ENCODE data around the gene RFPL4AL1. TPM values are rescaled to one million over a fixed set of nuclear protein-coding genes. Genes with fewer than 3 reads are reported as not detected.

RFPL4AL1 gene
- total RNA-seq, 4 donors from 2014 or later = not detected

- no peak for ATAC-seq
- 23 to 35% methylated on average over 7 to 18 of the region's 20 CpGs for WGBS, 2 donors (ENCODE audit: low coverage in 1 of 2)
These were observed 40.6 kb downstream of the RFPL4AL1 start for GRCh38 chr19:55809381-55810058.

GRCh38 chr19:55811340-55811739 lies 42.4 kb downstream of the RFPL4AL1 start:
- no peaks in the 10 kb centered on the region for H3K4me1 ChIP-seq
- H3K27ac ChIP-seq = no peak overlapping the region
- no peak for ATAC-seq
- H3K9me3 ChIP-seq = peaks cover 0 to 6% (median 0%) of the 10 kb centered on the region in 3 donors
- no peaks in the 10 kb centered on the region for H3K36me3 ChIP-seq
- 62% methylated on average over 3 of the region's 3 CpGs; no CpG with 5 or more reads in 1 of the 2 donors for WGBS, 2 donors (ENCODE audit: low coverage in 1 of 2)
- peaks cover 20% of the 10 kb centered on the region for H3K27me3 ChIP-seq
- H3K4me3 ChIP-seq = no peak overlapping the region
- TF ChIP-seq POLR2AphosphoS5 (IDR thresholded peaks at IDR 0.05) (no peak), POLR2A (IDR thresholded peaks at IDR 0.05) (no peak), EP300 (IDR thresholded peaks at IDR 0.05) (no peak)
- TF ChIP-seq, protein P1, sequence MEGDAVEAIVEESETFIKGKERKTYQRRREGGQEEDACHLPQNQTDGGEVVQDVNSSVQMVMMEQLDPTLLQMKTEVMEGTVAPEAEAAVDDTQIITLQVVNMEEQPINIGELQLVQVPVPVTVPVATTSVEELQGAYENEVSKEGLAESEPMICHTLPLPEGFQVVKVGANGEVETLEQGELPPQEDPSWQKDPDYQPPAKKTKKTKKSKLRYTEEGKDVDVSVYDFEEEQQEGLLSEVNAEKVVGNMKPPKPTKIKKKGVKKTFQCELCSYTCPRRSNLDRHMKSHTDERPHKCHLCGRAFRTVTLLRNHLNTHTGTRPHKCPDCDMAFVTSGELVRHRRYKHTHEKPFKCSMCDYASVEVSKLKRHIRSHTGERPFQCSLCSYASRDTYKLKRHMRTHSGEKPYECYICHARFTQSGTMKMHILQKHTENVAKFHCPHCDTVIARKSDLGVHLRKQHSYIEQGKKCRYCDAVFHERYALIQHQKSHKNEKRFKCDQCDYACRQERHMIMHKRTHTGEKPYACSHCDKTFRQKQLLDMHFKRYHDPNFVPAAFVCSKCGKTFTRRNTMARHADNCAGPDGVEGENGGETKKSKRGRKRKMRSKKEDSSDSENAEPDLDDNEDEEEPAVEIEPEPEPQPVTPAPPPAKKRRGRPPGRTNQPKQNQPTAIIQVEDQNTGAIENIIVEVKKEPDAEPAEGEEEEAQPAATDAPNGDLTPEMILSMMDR (IDR thresholded peaks at IDR 0.05) = no peak

More at GRCh38 chr19:55809381-55810058, 40.6 kb downstream of the RFPL4AL1 start:
- Histone ChIP-seq H3K4me1 (no peaks in the 10 kb centered on the region), H3K27me3 (peaks cover 20% of the 10 kb centered on the region), H3K9me3 (peaks cover 0 to 13% (median 0%) of the 10 kb centered on the region in 3 donors), H3K4me3 (no peak overlapping the region), H3K36me3 (no peaks in the 10 kb centered on the region), H3K27ac (no peak overlapping the region)
- TF ChIP-seq POLR2AphosphoS5 (IDR thresholded peaks at IDR 0.05) (no peak), EP300 (IDR thresholded peaks at IDR 0.05) (no peak)
- TF ChIP-seq, protein P1 (IDR thresholded peaks at IDR 0.05) = peak in 2 of 4 experiments; percentile 9

DNA sequence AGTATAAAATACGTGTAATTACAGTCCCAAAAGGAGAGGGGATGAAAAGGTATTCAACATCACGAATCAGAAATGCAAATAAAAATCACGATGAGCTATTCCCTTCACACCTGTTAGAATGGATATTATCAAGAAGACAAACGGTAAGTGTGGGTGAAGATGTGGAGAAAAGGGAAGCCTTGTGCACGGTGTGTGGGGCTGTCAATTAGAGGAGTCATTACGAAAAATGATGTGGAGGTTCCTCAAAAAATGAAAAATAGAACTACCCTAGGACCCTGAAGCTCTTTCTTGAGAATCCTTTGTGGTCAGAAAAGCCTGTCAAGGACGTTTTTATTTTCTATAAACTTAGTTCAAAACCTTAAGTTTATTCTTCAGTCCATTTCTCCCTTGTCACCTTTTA lies 43.5 kb downstream of the RFPL4AL1 start:
- H3K4me3 ChIP-seq = no peak overlapping the region
- WGBS, 2 donors (ENCODE audit: low coverage in 1 of 2) = 53 to 56% methylated on average over 6 to 7 of the region's 7 CpGs
- H3K9me3 ChIP-seq = peaks cover 0 to 1% (median 0%) of the 10 kb centered on the region in 3 donors
- peaks cover 20% of the 10 kb centered on the region for H3K27me3 ChIP-seq
- H3K4me1 ChIP-seq = no peaks in the 10 kb centered on the region
- no peak for ATAC-seq
- TF ChIP-seq, protein P1 (IDR thresholded peaks at IDR 0.05) = no peak
- no peak overlapping the region for H3K27ac ChIP-seq
- no peaks in the 10 kb centered on the region for H3K36me3 ChIP-seq

GRCh38 chr19:55813906-55814305 lies 45.0 kb downstream of the RFPL4AL1 start:
- no peak overlapping the region for H3K4me3 ChIP-seq
- no peak overlapping the region for H3K27ac ChIP-seq
- TF ChIP-seq, protein P1 (IDR thresholded peaks at IDR 0.05) = no peak
- TF ChIP-seq POLR2A (IDR thresholded peaks at IDR 0.05) = no peak
- no peak for TF ChIP-seq POLR2AphosphoS5 (IDR thresholded peaks at IDR 0.05)
- TF ChIP-seq EP300 (IDR thresholded peaks at IDR 0.05) = no peak
- ATAC-seq = no peak
- WGBS, 2 donors (ENCODE audit: low coverage in 1 of 2) = 75 to 93% methylated on average over 5 of the region's 5 CpGs
- no peaks in the 10 kb centered on the region for H3K9me3 ChIP-seq
- no peaks in the 10 kb centered on the region for H3K4me1 ChIP-seq
- H3K36me3 ChIP-seq = no peaks in the 10 kb centered on the region
- peaks cover 20% of the 10 kb centered on the region for H3K27me3 ChIP-seq

GRCh38 chr19:55820037-55820436 lies 51.1 kb downstream of the RFPL4AL1 start:
- H3K4me3 ChIP-seq = no peak overlapping the region
- H3K36me3 ChIP-seq = no peaks in the 10 kb centered on the region
- no peaks in the 10 kb centered on the region for H3K9me3 ChIP-seq
- H3K4me1 ChIP-seq = no peaks in the 10 kb centered on the region
- no peak for ATAC-seq
- TF ChIP-seq, protein P1 (IDR thresholded peaks at IDR 0.05) = no peak
- TF ChIP-seq EP300 (IDR thresholded peaks at IDR 0.05) (no peak), POLR2A (IDR thresholded peaks at IDR 0.05) (no peak), POLR2AphosphoS5 (IDR thresholded peaks at IDR 0.05) (no peak)
- H3K27ac ChIP-seq = no peak overlapping the region
- peaks cover 12% of the 10 kb centered on the region for H3K27me3 ChIP-seq
- 78% methylated on average over 3 of the region's 3 CpGs; no CpG with 5 or more reads in 1 of the 2 donors for WGBS, 2 donors (ENCODE audit: low coverage in 1 of 2)

All from gastroesophageal sphincter (tissue), 4 donors.